ACHN (cell line): ENCODE results near the gene TOLLIP.

Source experiments
- DNase-seq: peaks from one replicate; pipeline ENCODE4 v3.0.0-alpha.2; 2015
- in situ Hi-C: cut with HindIII; loops from 2 replicates; pipeline ENCODE4 v1.10.0; 2017; ENCODE audit warnings: low sequenced_read_pairs, low pct_ligation_motif_present, low pct_unique_long_range_greater_than_20kb

Gene TOLLIP

DNA sequence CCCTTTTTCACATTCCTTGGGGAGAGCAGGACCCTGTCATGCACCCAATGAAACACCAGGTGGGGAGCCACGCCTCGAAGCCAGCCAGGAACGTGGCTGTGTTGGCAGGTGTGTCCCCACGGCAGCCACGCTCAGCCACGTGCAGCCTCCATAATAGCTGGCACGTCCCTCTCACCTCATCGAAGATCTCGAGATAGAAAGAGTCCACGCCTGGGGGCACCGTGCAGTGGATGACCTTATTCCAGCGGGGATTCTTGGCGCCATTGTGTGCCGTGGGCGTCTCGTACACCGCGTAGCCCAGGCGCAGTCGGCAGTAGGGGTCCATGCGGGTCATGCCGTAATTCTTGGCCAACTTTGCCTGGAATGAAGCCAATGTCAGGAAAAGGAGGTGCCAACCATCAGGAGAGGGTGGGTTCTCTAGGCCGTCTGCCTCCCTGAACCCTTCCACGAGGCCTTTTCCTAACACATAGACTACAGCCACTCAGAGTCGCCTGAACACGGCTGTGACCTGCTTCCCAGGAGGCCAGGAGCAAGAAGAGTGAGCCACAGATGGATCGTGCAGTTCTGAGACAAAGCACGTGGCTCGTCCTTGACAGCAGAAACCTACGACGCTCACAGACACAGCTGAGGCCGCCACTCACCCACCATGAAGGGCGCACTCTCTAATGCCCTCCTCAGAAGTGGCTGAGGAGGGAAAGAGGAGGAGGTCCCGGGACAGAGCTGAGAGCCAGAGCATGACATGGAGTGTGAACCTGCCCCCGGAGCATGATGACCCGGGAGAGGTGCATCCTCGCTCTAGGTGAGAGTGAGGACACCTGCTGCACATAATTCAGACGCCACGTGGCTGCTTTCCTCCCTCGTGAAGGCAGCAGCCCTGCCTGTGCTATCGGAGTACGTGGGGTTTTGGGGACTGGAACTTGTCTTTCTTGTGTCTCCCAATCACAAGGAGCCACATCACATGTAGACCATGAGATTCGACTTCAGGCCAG is 19.1 kb downstream of the TOLLIP start:
- no peak for DNase-seq
- in situ Hi-C loops, result no loop called here

DNA sequence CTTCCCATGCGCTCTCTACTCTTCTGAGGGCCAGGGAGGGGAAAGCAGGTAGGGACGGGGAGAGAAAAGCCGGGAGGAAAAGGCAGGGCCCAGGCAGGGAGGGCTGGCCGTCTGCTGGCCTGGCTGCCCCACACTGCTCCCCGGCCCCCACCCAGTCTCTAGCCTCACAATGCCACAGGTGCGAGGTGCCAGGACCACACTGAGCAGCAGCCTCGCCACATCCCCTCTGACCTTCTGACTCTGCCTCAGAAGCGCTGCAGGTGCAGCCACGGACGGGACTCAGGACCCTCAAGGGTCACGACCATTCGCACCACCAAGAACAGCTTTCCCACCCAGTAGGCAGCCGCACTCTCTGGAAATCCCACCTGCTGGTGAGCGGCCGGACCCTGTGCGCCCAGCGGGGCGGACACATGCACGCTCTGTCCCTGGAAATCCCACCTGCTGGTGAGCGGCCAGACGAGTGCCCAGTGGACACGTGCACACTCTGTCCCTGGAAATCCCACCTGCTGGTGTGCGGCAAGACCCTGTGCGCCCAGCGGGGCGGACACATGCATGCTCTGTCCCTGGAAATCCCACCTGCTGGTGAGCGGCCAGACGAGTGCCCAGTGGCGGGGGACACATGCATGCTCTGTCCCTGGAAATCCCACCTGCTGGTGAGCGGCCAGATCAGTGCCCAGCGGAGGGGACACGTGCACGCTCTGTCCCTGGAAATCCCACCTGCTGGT is 20.1 kb downstream of the TOLLIP start:
- in situ Hi-C loops, result no loop called here
- DNase-seq, result no peak

DNA sequence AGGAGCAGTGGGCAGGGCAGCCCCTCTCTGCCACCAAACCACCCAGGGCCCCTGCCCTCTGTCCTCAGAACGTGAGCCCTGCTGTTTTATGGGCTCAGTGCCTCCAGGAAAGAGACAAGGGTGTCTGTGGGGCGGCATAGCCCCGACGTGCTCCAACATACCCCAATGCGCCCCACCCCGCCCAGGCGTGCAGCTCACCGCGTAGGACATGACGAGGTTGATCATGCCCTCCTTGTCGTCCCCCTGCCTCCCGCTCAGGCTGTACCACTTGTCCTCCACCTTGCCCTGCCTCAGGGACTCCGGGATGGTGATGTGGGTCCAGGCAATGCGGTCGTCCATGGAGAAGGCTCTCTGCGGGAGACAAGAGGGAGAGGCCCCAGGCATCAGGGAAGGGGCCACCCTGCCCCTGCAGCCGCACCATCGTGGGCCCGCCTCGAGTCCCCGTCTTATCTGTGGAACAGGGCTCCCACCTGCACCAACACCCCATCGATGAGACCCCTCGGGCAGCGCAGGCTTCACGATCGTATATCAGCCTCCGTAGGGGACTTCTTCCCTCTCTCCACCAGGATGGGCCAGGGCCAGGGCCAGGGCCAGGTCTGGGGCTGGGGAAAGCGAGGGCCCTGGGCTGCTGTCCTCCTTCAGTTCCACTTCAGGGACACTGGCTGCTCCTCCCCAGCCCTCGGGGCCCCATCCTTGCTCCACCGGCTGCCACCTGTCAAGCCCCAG is 20.8 kb downstream of the TOLLIP start:
- DNase-seq, result no peak
- in situ Hi-C loops, result no loop called here

GRCh38 chr11:1287928-1288327 is 21.5 kb downstream of the TOLLIP start:
- in situ Hi-C loops, result no loop called here
- DNase-seq, result no peak

DNA sequence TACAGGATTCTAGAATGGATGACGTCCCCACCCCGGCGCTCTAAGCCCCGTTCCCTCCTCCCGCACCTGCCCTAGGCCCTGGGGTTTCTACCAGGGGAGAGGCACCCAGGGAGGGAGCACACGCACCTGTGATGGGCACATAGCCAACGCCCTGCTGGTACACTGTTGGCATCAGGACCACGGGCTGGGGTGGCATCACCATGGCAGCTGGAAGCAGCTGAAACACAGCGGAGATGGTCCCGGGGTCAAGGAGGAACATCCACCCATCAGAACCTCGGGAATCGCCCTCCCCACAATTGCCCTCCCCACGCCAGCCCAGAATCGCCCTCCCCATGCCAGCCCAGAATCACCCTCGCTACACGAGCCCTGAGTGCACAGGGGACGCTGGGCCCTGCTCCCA is 23.6 kb downstream of the TOLLIP start:
- in situ Hi-C loops, result no loop called here
- DNase-seq, result no peak

- in situ Hi-C loops, result no loop called here
- DNase-seq, result no peak
Observed at GRCh38 chr11:1285316-1285744, 24.1 kb downstream of the TOLLIP start.

DNA sequence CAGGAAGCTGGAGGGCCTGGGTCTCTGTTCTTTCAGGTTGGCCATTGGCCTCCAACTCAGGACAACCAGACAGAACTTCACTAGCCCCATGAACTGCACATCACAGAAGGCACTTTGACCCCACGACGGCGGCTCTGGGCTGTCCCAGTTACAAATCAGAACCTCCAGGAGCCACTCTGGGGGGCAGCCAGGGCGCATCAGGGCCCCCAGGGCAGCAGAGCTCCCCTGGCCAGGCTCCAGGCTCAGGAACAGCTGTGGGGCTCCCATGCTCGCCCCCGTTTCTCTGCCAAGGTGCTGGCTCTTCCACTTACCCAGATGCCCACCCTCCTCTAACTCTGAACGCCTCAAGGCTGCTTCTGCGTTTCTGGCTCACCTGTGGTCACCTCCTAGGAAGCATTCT is 25.5 kb downstream of the TOLLIP start:
- no peak for DNase-seq
- in situ Hi-C loops, result no loop called here

DNA sequence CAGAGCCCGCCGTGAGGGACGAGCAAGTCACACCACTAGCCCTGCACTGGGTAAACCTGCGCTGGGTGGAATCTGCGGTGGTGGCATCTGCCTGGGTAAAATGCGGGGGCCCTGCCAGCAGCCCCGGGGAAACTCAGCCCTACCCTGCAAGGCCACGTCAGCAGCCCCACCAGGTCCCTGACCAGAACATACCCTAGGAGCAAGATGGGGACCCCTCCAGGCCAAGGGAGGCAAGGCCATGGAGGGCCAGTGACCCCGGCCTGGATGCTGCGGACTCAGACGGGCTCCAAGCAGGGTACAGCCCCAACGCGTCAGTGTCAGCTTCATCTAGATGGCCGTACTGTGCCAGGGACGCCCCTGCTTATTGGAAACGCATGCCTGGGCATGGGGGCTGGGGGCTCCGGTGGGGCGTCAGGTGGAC is 26.3 kb downstream of the TOLLIP start:
- no peak for DNase-seq
- in situ Hi-C loops, result no loop called here

- DNase-seq, result no peak
- in situ Hi-C loops, result no loop called here
Observed at GRCh38 chr11:1281974-1282365, 27.5 kb downstream of the TOLLIP start.

GRCh38 chr11:1281326-1281973 is 28.0 kb downstream of the TOLLIP start:
- DNase-seq, result no peak
- in situ Hi-C loops, result no loop called here

GRCh38 chr11:1280116-1281035 is 29.1 kb downstream of the TOLLIP start:
- no peak for DNase-seq
- in situ Hi-C loops, result no loop called here

DNA sequence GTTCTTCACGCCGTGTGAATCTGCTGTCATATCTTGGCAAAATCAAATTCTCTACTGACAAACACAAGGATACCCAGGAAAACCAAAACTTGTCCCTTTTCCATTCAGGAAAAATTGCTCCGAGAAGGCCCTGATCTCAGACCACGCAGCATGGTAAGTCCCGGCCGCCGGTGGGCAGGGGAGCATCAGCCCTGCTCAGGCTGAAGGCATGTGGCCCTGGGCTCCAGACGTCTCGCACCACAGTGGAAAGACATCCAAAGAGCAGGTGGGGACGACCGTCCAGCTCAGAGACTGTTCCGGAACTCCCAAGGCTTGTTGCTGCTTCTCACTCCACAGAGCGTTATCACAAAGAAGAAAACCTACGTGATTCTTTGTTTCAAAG is 29.8 kb downstream of the TOLLIP start:
- DNase-seq, result no peak
- in situ Hi-C loops, result no loop called here

GRCh38 chr11:1278766-1279673 is 30.4 kb downstream of the TOLLIP start:
- no peak for DNase-seq
- in situ Hi-C loops, result no loop called here

DNA sequence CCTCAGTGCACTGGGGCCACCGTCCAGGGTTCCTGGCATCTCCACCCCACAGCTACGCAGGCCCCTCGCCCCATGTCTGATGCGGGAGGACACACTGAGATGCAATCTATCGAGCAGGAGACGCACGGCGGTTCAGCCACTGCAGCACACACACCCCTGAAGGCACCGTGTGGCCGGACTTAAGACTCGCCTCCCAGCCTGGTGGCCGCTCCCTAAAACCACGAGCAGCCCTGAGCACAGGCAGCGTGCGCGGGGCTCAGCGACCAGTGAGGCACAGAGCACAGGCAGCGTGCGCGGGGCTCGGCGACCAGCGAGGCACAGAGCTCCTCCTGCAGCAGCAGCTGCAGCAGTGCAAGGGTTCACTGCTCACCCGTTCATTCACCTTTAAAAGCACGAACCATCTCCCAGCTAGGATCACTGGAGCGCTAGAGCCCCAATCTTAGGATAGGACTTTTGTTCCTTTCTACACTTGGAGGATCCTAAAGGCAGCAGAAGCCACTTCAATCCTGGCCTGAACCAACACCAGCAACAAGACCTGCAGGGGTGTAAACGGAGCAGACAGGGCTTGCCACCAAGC is 31.4 kb downstream of the TOLLIP start:
- in situ Hi-C loops, result no loop called here
- DNase-seq, result no peak

GRCh38 chr11:1276866-1277615 is 32.4 kb downstream of the TOLLIP start:
- in situ Hi-C loops, result no loop called here
- DNase-seq, result no peak
